HCT116 (cell line): ENCODE results near the gene CCDC106. TPM values are rescaled to one million over a fixed set of nuclear protein-coding genes. Genes with fewer than 3 reads are reported as not detected.

Experiments used
- ATAC-seq: fragments of 200-7000 bp; cut with Tn5 transposase; 2 replicates; pipeline ENCODE4 v1.9.1; 2020; ENCODE audit warnings: mild to moderate bottlenecking, moderate library complexity
- BruUV-seq: library from RNA; stranded (reverse); fragments of 400-500 nt; replicated peaks from 2 replicates; lab custom pipeline; 2021; lab: Mats Ljungman, UMichigan
- CTCF ChIA-PET: fragments of 300-600 bp; sonication (Branson Sonifier 250); formaldehyde crosslinking; loops from one replicate; lab custom pipeline; 2021; ENCODE audit warnings: antibody characterized with exemption; lab: Charles Lee
- POLR2A ChIA-PET: fragments of 300-600, 350-600 bp; sonication (Branson Sonifier 250); formaldehyde crosslinking; loops from one replicate; lab custom pipeline; 2021; ENCODE audit warnings: antibody characterized with exemption; lab: Charles Lee
- RAD21 ChIA-PET, 2 experiments: fragments of 300-600 bp; sonication (Branson Sonifier 250); formaldehyde crosslinking; loops; one replicate each; lab custom pipeline; 2023; ENCODE audit warnings: low total read pairs in 2 of 2; ENCODE audit not compliant: uncharacterized antibody in 2 of 2, unreplicated experiment in 2 of 2, low non-redundant PET in 1 of 2; lab: Charles Lee
- DNase-seq: peaks from one replicate; pipeline ENCODE4 v3.0.0-alpha.2; 2010; ENCODE audit warnings: low read depth, low spot score
- H2AFZ ChIP-seq: fragments of 200-600 bp; shearing (Covaris generic), sonication (generic); 2 replicates; pipeline ENCODE4 v1.6.1; 2017; ENCODE audit warnings: low read depth, mixed run types, mixed read lengths, antibody characterized with exemption, low read length; ENCODE audit not compliant: poor library complexity, severe bottlenecking
- H3K27ac ChIP-seq: 2 replicates; pipeline ENCODE4 v1.5.1; 2012; ENCODE audit warnings: low read depth, low read length
- H3K27me3 ChIP-seq: fragments of 200-600 bp; sonication (generic); 2 replicates; pipeline ENCODE4 v1.6.1; 2016; ENCODE audit warnings: mixed run types, low read length, mixed read lengths; ENCODE audit not compliant: insufficient read depth
- H3K36me3 ChIP-seq, 2 experiments: fragments of 200-500 bp in 1 of 2; fragments of 200-600 bp in 1 of 2; sonication (Bioruptor generic) in 1 of 2; sonication (generic) in 1 of 2; 2 replicates each; pipeline versions ENCODE4 v1.5.1 to v1.6.1; 2014 to 2016; ENCODE audit warnings: low read length in 2 of 2, inconsistent platforms in 1 of 2, mixed read lengths in 1 of 2, mixed run types in 1 of 2; ENCODE audit not compliant: insufficient read depth in 2 of 2, control insufficient read depth in 1 of 2
- H3K4me1 ChIP-seq, 2 experiments: fragments of 200-600 bp in 1 of 2; sonication (generic) in 1 of 2; 2 replicates each; pipeline versions ENCODE4 v1.5.1 to v1.6.1; 2012 to 2017; ENCODE audit warnings: low read length in 2 of 2, inconsistent platforms in 1 of 2, mild to moderate bottlenecking in 1 of 2, mixed read lengths in 1 of 2, mixed run types in 1 of 2, moderate library complexity in 1 of 2; ENCODE audit not compliant: insufficient read depth in 2 of 2, control insufficient read depth in 1 of 2
- H3K4me2 ChIP-seq: fragments of 200-600 bp; sonication (generic); 2 replicates; pipeline ENCODE4 v1.6.1; 2017; ENCODE audit warnings: mixed run types, low read length, mixed read lengths
- H3K4me3 ChIP-seq, 2 experiments: fragments of 200-600 bp in 1 of 2; sonication (generic) in 1 of 2; replicated peaks in 1 of 2; 2 replicates each; pipeline ENCODE4 v1.5.1; 2011 to 2016; ENCODE audit warnings: low read length in 2 of 2, control low read depth in 1 of 2, low read depth in 1 of 2, mild to moderate bottlenecking in 1 of 2, mixed read lengths in 1 of 2, mixed run types in 1 of 2
- H3K79me2 ChIP-seq: fragments of 200-600 bp; sonication (generic); 2 replicates; pipeline ENCODE4 v1.6.1; 2017; ENCODE audit warnings: mild to moderate bottlenecking, mixed run types, low read length, moderate library complexity, mixed read lengths; ENCODE audit not compliant: insufficient read depth
- H3K9ac ChIP-seq: fragments of 200-600 bp; sonication (generic); 2 replicates; pipeline ENCODE4 v1.6.1; 2016; ENCODE audit warnings: low read length, mixed read lengths
- H3K9me2 ChIP-seq: fragments of 200-600 bp; sonication (generic), shearing (Covaris generic); 2 replicates; pipeline ENCODE4 v1.6.1; 2017; ENCODE audit warnings: mixed run types, mild to moderate bottlenecking, moderate library complexity; ENCODE audit not compliant: insufficient read depth
- H3K9me3 ChIP-seq, 2 experiments: fragments of 200-500 bp in 1 of 2; fragments of 200-600 bp in 1 of 2; sonication (Bioruptor generic) in 1 of 2; sonication (generic) in 1 of 2; 2 replicates each; pipeline ENCODE4 v1.6.1; 2014 to 2017; ENCODE audit warnings: low read length in 2 of 2, mixed read lengths in 2 of 2, inconsistent platforms in 1 of 2, low read depth in 1 of 2, mild to moderate bottlenecking in 1 of 2, mixed run types in 1 of 2, moderate library complexity in 1 of 2; ENCODE audit not compliant: control insufficient read depth in 1 of 2, insufficient read depth in 1 of 2
- H4K20me1 ChIP-seq: fragments of 200-600 bp; sonication (generic), shearing (Covaris generic); 2 replicates; pipeline ENCODE4 v1.6.1; 2017; ENCODE audit warnings: mixed run types, mild to moderate bottlenecking, moderate library complexity; ENCODE audit not compliant: insufficient read depth
- CBX3 ChIP-seq: IDR thresholded peaks from 2 replicates; pipeline ENCODE4 v1.6.1; 2012; ENCODE audit warnings: low read depth
- CEBPB ChIP-seq: IDR thresholded peaks from 2 replicates; pipeline ENCODE4 v1.6.1; 2012; ENCODE audit warnings: low read depth
- EGR1 ChIP-seq: IDR thresholded peaks from 2 replicates; pipeline ENCODE4 v1.6.1; 2012; ENCODE audit warnings: low read depth
- EZH2 ChIP-seq: fragments of 200-600 bp; sonication (generic); IDR thresholded peaks from 2 replicates; pipeline ENCODE4 v1.6.1; 2017; ENCODE audit warnings: antibody characterized with exemption, mixed run types
- EZH2phosphoT487 ChIP-seq: fragments of 200-600 bp; IDR thresholded peaks from 2 replicates; pipeline ENCODE4 v1.6.1; 2018; ENCODE audit warnings: antibody characterized with exemption, borderline replicate concordance
- JUND ChIP-seq: IDR thresholded peaks from 2 replicates; pipeline ENCODE4 v1.6.1; 2012
- POLR2A ChIP-seq: IDR thresholded peaks from 2 replicates; pipeline ENCODE4 v1.7.0; 2011; ENCODE audit warnings: borderline replicate concordance; ENCODE audit not compliant: insufficient read depth, insufficient read length; ENCODE audit errors: extremely low read depth
- POLR2AphosphoS5 ChIP-seq: IDR thresholded peaks from 2 replicates; pipeline ENCODE4 v1.6.1; 2011; ENCODE audit warnings: mild to moderate bottlenecking, low read depth, low read length, moderate library complexity
- SP1 ChIP-seq: IDR thresholded peaks from 2 replicates; pipeline ENCODE4 v1.6.1; 2012; ENCODE audit warnings: low read depth
- TCF7L2 ChIP-seq: IDR thresholded peaks from 2 replicates; pipeline ENCODE4 v1.7.0; 2011; ENCODE audit warnings: borderline replicate concordance, inconsistent platforms; ENCODE audit not compliant: insufficient read depth, insufficient read length; ENCODE audit errors: extremely low read depth
- YY1 ChIP-seq: IDR thresholded peaks from 2 replicates; pipeline ENCODE4 v1.6.1; 2011; ENCODE audit warnings: low read length, low read depth, moderate library complexity, mild to moderate bottlenecking; ENCODE audit not compliant: insufficient replicate concordance; ENCODE audit errors: extremely low read depth
- ZNF274 ChIP-seq: fragments of 200-500 bp; sonication (Bioruptor generic); IDR thresholded peaks from 2 replicates; pipeline ENCODE4 v1.6.1; 2014; ENCODE audit warnings: mild to moderate bottlenecking, low read depth, low read length, inconsistent platforms
- intact Hi-C: fragments of 100-400 bp; cut with micrococcal nuclease; formaldehyde crosslinking; loops from 2 replicates; pipeline ENCODE4 v1.10.0; 2022
- total RNA-seq: library from RNA; stranded (reverse); gene quantifications from one replicate; pipeline ENCODE4 v1.2.1, GENCODE V29; 2021; ENCODE audit not compliant: unreplicated experiment
- TF ChIP-seq, protein P1 (sequence below): IDR thresholded peaks from 2 replicates; pipeline ENCODE4 v1.6.1; 2012
- TF ChIP-seq, protein P2 (sequence below), 3 experiments: fragments of 200-600 bp in 1 of 3; sonication (generic) in 1 of 3; IDR thresholded peaks in 2 of 3; conservative IDR thresholded peaks in 1 of 3; 2 replicates each; pipeline ENCODE4 v1.5.1; 2012 to 2017; ENCODE audit warnings: low read depth in 2 of 3, low read length in 2 of 3, antibody characterized with exemption in 1 of 3, borderline replicate concordance in 1 of 3, control low read depth in 1 of 3, mild to moderate bottlenecking in 1 of 3, mixed read lengths in 1 of 3, mixed run types in 1 of 3, moderate library complexity in 1 of 3; ENCODE audit not compliant: insufficient read depth in 1 of 3
- TF ChIP-seq, protein P3 (sequence below): IDR thresholded peaks from 2 replicates; pipeline ENCODE4 v1.6.1; 2012; ENCODE audit warnings: low read depth

Gene CCDC106
- total RNA-seq, 1 experiment from 2014 or later = 1.0 TPM

DNA sequence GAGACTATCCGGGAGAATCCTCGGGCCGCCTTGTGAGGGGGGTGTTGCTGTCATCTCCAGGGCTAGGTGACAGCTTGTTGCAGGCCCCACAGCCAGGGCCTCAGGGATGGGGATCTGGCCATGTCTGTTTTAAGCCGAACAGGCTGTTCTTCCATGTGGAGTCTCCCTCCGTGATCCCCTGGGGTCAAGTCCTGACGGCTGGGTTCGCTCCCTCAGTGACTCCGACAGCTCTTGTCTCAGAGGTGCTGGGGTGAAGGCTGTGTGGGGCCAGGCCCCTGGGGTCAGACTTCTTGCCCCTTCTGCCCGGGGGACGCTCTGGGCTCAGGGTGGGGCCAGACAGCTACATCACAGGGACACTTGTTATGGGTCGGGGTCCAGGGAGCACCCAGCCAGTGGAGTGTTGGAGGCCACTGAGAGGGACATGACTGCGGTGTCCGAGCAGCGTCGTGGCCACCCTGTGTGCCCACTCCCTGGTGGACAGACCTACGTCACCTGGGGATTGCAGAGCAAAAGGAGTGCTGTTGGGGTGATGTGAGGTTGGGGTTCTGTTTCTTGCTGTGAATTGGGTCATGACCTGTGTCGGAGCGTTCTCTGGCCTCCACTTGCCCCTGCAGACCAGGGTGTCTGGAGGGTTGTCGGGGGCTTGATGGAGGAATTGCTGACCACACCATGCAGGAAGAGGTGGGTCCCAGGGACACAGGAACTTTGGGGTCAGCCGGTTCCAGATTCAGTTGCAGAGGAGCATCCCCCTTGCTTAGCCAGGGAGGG, 48.5 kb downstream of the CCDC106 start:
- no peaks in the 10 kb centered on the region for H3K9me2 ChIP-seq
- ATAC-seq (no peak), DNase-seq (no peak)
- H4K20me1 ChIP-seq = no peaks in the 10 kb centered on the region
- H2AFZ ChIP-seq = no peak overlapping the region
- H3K27me3 ChIP-seq = no peaks in the 10 kb centered on the region
- no peaks in the 10 kb centered on the region for H3K79me2 ChIP-seq
- ChIA-PET CTCF (no interaction called here), RAD21 (no interaction called here), POLR2A (no interaction called here)
- no peaks in the 10 kb centered on the region for H3K4me1 ChIP-seq
- H3K9me3 ChIP-seq = no peaks in the 10 kb centered on the region
- H3K4me2 ChIP-seq = no peak overlapping the region
- H3K4me3 ChIP-seq = no peak overlapping the region
- BruUV-seq = no TSS peak
- H3K27ac ChIP-seq = no peak overlapping the region
- intact Hi-C loops = no loop called here
- TF ChIP-seq POLR2AphosphoS5 = no peak
- no peak for TF ChIP-seq EZH2phosphoT487
- no peak for TF ChIP-seq CEBPB
- TF ChIP-seq, protein P1, sequence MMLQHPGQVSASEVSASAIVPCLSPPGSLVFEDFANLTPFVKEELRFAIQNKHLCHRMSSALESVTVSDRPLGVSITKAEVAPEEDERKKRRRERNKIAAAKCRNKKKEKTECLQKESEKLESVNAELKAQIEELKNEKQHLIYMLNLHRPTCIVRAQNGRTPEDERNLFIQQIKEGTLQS = no peak
- no peak for TF ChIP-seq POLR2A
- TF ChIP-seq ZNF274 = no peak
- no peak for TF ChIP-seq JUND
- peaks cover 23 to 29% of the 10 kb centered on the region in 2 experiments; a peak in 3 of 4 replicates for H3K36me3 ChIP-seq
- H3K9ac ChIP-seq = no peak overlapping the region

DNA sequence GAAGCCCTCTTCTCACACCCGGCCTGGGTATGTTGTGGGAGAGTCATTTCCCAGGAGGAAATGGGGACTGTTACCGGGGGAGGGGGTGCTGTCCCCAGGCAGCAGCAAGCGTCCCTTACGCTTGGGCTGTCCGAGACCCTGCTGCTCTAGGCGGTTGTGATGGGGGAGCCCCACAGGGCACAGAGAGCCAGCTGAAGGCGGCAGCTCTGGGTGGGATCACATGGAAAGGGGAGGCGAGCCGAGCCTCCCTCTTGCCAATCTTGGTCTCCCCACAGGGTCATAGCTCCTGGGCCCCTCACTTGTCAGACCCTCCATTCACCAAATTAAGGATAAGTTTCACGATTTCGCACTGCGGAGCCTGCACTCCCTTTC, 49.0 kb downstream of the CCDC106 start:
- CTCF ChIA-PET = no interaction called here
- Histone ChIP-seq H3K9me3 (no peaks in the 10 kb centered on the region), H3K4me1 (no peaks in the 10 kb centered on the region), H3K4me3 (no peak overlapping the region), H3K9me2 (no peaks in the 10 kb centered on the region), H3K4me2 (no peak overlapping the region), H3K27me3 (no peaks in the 10 kb centered on the region), H3K36me3 (peaks cover 23 to 29% of the 10 kb centered on the region in 2 experiments; a peak in 3 of 4 replicates), H2AFZ (no peak overlapping the region), H4K20me1 (no peaks in the 10 kb centered on the region), H3K9ac (no peak overlapping the region), H3K27ac (no peak overlapping the region), H3K79me2 (no peaks in the 10 kb centered on the region)
- RAD21 ChIA-PET = no interaction called here
- POLR2A ChIA-PET = no interaction called here
- intact Hi-C loops = no loop called here
- ATAC-seq (no peak), DNase-seq (no peak)
- BruUV-seq = no TSS peak
- TF ChIP-seq CBX3 (no peak), POLR2AphosphoS5 (no peak), EGR1 (no peak), SP1 (no peak), EZH2 (no peak), JUND (no peak), YY1 (no peak), TCF7L2 (no peak)
- TF ChIP-seq, protein P2, sequence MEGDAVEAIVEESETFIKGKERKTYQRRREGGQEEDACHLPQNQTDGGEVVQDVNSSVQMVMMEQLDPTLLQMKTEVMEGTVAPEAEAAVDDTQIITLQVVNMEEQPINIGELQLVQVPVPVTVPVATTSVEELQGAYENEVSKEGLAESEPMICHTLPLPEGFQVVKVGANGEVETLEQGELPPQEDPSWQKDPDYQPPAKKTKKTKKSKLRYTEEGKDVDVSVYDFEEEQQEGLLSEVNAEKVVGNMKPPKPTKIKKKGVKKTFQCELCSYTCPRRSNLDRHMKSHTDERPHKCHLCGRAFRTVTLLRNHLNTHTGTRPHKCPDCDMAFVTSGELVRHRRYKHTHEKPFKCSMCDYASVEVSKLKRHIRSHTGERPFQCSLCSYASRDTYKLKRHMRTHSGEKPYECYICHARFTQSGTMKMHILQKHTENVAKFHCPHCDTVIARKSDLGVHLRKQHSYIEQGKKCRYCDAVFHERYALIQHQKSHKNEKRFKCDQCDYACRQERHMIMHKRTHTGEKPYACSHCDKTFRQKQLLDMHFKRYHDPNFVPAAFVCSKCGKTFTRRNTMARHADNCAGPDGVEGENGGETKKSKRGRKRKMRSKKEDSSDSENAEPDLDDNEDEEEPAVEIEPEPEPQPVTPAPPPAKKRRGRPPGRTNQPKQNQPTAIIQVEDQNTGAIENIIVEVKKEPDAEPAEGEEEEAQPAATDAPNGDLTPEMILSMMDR (IDR thresholded peaks at IDR 0.05 in 2 of 3, conservative IDR thresholded peaks at IDR 0.05 in 1 of 3; ENCODE audit: borderline replicate concordance in 1 of 3, insufficient read depth in 1 of 3, low read depth in 2 of 3, low read length in 2 of 3) = no peak
- TF ChIP-seq, protein P3, sequence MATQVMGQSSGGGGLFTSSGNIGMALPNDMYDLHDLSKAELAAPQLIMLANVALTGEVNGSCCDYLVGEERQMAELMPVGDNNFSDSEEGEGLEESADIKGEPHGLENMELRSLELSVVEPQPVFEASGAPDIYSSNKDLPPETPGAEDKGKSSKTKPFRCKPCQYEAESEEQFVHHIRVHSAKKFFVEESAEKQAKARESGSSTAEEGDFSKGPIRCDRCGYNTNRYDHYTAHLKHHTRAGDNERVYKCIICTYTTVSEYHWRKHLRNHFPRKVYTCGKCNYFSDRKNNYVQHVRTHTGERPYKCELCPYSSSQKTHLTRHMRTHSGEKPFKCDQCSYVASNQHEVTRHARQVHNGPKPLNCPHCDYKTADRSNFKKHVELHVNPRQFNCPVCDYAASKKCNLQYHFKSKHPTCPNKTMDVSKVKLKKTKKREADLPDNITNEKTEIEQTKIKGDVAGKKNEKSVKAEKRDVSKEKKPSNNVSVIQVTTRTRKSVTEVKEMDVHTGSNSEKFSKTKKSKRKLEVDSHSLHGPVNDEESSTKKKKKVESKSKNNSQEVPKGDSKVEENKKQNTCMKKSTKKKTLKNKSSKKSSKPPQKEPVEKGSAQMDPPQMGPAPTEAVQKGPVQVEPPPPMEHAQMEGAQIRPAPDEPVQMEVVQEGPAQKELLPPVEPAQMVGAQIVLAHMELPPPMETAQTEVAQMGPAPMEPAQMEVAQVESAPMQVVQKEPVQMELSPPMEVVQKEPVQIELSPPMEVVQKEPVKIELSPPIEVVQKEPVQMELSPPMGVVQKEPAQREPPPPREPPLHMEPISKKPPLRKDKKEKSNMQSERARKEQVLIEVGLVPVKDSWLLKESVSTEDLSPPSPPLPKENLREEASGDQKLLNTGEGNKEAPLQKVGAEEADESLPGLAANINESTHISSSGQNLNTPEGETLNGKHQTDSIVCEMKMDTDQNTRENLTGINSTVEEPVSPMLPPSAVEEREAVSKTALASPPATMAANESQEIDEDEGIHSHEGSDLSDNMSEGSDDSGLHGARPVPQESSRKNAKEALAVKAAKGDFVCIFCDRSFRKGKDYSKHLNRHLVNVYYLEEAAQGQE = no peak
